H1 (cell line): ENCODE measurements around the gene SH2B2.
"Not testable (repeated sequence)": the region's sequence is repeated elsewhere in the genome, so short reads cannot be mapped to it uniquely, and the experiment has no call there.

Source experiments
- ASH2L ChIP-seq: fragments of 200-600, 300-600 bp; sonication (generic); IDR thresholded peaks from one replicate; pipeline ENCODE4 v1.7.1; 2017; ENCODE audit warnings: low read length
- CEBPB ChIP-seq: IDR thresholded peaks from 2 replicates; pipeline ENCODE4 v1.6.1; 2012; ENCODE audit warnings: low read depth, low read length
- CHD1 ChIP-seq: IDR thresholded peaks from 2 replicates; pipeline ENCODE4 v1.6.1; 2012; ENCODE audit warnings: low read depth, low read length, improper control_type of control experiment
- EZH2 ChIP-seq: fragments of 200-600 bp; sonication (generic); IDR thresholded peaks from 2 replicates; pipeline ENCODE4 v1.7.1; 2012; ENCODE audit warnings: low read depth, mild to moderate bottlenecking, moderate library complexity, low read length, inconsistent platforms; ENCODE audit not compliant: severe bottlenecking
- POLR2A ChIP-seq, 2 experiments: IDR thresholded peaks; 1 replicate in 1 of 2; 2 replicates in 1 of 2; pipeline ENCODE4 v1.6.1; 2011; ENCODE audit warnings: low read depth in 2 of 2, low read length in 2 of 2, mild to moderate bottlenecking in 2 of 2; ENCODE audit errors: control extremely low read depth in 1 of 2
- POLR2AphosphoS5 ChIP-seq: IDR thresholded peaks from 2 replicates; pipeline ENCODE4 v1.6.1; 2011; ENCODE audit warnings: low read depth, low read length
- YY1 ChIP-seq: IDR thresholded peaks from 2 replicates; pipeline ENCODE4 v1.6.1; 2011; ENCODE audit warnings: low read depth, mild to moderate bottlenecking, low read length
- TF ChIP-seq, protein P1 (sequence below), 3 experiments: IDR thresholded peaks; 1 replicate in 2 of 3; 2 replicates in 1 of 3; pipeline versions ENCODE4 v1.5.1 to v1.6.1; 2011; ENCODE audit warnings: low read length in 3 of 3, mild to moderate bottlenecking in 3 of 3, inconsistent platforms in 2 of 3, low read depth in 1 of 3, moderate library complexity in 1 of 3; ENCODE audit not compliant: insufficient read depth in 1 of 3; ENCODE audit errors: control extremely low read depth in 1 of 3

DNA sequence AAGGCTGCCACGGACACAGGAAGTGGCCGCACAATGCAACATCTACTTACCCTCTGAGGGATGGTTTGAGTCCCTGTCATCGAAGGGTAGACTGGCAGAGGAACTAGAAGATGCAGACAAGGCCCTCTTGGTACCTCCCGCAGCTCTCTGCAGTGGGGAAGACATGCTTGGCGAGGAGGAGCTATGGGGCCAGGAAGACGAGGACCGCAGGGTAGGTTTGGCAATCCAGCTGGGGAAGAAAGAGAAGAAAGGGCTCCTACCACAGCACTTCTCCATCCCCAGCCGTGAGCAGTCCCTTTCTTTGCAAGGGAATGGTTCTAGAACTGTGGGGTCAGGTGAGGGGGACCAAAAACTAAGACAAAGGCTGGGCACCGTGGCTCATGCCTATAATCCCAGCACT lies 42.7 kb downstream of the SH2B2 start:
- not testable (repeated sequence) for TF ChIP-seq CHD1; POLR2A (IDR thresholded peaks at IDR 0.05; ENCODE audit: control extremely low read depth in 1 of 2, low read depth in 2 of 2, low read length in 2 of 2); YY1; EZH2; ASH2L; CEBPB; POLR2AphosphoS5
- TF ChIP-seq, protein P1, sequence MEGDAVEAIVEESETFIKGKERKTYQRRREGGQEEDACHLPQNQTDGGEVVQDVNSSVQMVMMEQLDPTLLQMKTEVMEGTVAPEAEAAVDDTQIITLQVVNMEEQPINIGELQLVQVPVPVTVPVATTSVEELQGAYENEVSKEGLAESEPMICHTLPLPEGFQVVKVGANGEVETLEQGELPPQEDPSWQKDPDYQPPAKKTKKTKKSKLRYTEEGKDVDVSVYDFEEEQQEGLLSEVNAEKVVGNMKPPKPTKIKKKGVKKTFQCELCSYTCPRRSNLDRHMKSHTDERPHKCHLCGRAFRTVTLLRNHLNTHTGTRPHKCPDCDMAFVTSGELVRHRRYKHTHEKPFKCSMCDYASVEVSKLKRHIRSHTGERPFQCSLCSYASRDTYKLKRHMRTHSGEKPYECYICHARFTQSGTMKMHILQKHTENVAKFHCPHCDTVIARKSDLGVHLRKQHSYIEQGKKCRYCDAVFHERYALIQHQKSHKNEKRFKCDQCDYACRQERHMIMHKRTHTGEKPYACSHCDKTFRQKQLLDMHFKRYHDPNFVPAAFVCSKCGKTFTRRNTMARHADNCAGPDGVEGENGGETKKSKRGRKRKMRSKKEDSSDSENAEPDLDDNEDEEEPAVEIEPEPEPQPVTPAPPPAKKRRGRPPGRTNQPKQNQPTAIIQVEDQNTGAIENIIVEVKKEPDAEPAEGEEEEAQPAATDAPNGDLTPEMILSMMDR (IDR thresholded peaks at IDR 0.05; ENCODE audit: control extremely low read depth in 1 of 3, insufficient read depth in 1 of 3, low read depth in 1 of 3, low read length in 3 of 3), result not testable (repeated sequence)
